Neural progenitor cell (in vitro differentiated cells): ENCODE data around the gene SCAMP3.
A peak's percentile ranks its signal among the peaks of the same experiment; 100 is the strongest.

ENCODE experiments used
- CTCF ChIP-seq: fragments of 200-600 bp; sonication (generic); IDR thresholded peaks from 2 replicates; pipeline ENCODE4 v1.5.1; 2017; ENCODE audit warnings: antibody characterized with exemption, mild to moderate bottlenecking
- EZH2 ChIP-seq: fragments of 200-600 bp; sonication (generic); IDR thresholded peaks from 2 replicates; pipeline ENCODE4 v1.6.1; 2017; ENCODE audit warnings: antibody characterized with exemption, mild to moderate bottlenecking, moderate library complexity
- EZH2phosphoT487 ChIP-seq: fragments of 200-600 bp; sonication (generic); IDR thresholded peaks from 2 replicates; pipeline ENCODE4 v1.6.1; 2017; ENCODE audit warnings: antibody characterized with exemption

DNA sequence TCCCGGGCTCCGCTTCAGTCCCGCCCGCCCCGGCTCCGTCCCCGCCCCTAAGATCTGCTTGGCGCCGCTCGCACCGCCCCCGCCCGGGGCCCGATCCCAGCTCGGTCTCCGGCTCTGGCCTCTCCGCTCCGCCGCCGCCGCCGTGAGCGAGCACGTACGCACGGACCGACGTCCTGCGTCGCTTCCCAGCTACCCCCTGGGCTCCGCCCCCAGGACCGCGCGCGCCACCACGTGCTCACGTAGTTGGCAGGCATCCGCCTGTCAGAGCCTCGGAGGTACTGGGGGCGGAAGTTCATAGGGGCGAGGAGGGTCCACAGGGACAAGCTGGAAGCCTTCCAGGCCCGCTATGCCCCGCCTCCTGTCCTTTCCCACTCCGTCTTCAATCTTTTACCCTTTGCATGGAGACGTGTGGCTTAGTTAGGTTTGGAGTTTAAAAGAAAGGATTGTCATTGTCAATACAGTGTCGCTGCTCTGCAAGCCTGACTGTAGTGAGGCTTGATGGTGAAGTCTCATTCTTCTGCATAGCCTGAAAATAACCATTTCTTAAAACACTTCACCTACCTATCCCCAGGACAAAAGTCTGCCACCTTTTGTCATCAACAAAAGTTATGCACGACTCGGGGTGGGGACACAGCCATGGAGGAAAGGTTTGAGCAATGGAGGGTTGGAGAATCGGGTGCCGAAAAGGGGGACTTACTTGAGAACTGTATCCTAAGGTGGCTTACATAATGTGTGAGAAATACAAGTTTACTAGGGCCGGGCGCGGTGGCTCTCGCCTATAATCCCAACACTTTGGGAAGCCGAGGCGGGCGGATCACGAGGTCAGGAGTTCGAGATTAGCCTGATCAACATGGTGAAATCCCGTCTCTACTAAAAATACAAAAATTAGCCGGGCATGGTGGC lies 11.4 kb upstream of the SCAMP3 start, which contains the start of gene CLK2:
- peak; percentile 4 for TF ChIP-seq CTCF
- no peak for TF ChIP-seq EZH2phosphoT487
- no peak for TF ChIP-seq EZH2
